SU-DHL-6 (cell line): ENCODE results near the gene TEX55.

Experiments used
- CTCF ChIP-seq: fragments of 200-600 bp; sonication (generic); IDR thresholded peaks from one replicate; pipeline ENCODE4 v1.5.1; 2017; ENCODE audit warnings: antibody characterized with exemption, mild to moderate bottlenecking, low read length, moderate library complexity; ENCODE audit not compliant: insufficient read depth, poor library complexity, severe bottlenecking
- EZH2phosphoT487 ChIP-seq: fragments of 200-600 bp; sonication (generic), shearing (Covaris generic); conservative IDR thresholded peaks from 2 replicates; pipeline ENCODE4 v1.6.1; 2018; ENCODE audit warnings: mild to moderate bottlenecking, antibody characterized with exemption, low read length, moderate library complexity, mixed read lengths

- TF ChIP-seq CTCF (no peak), EZH2phosphoT487 (no peak)
Observed at GRCh38 chr3:119184796-119185570, 39.0 kb downstream of the TEX55 start.
